OCI-LY1 (cell line): Measurements from ENCODE around the gene BCR.

ENCODE experiments used
- H2AFZ ChIP-seq: fragments of 200-600 bp; sonication (generic), shearing (Covaris generic); 2 replicates; pipeline ENCODE4 v1.6.0; 2014; ENCODE audit warnings: antibody characterized with exemption, mild to moderate bottlenecking, low read length
- H3F3A ChIP-seq: fragments of 200-600 bp; sonication (generic), shearing (Covaris generic); 2 replicates; pipeline ENCODE4 v1.6.0; 2014; ENCODE audit warnings: mild to moderate bottlenecking, antibody characterized with exemption, low read length, moderate library complexity; ENCODE audit not compliant: insufficient read depth
- H3K27ac ChIP-seq: fragments of 200-600 bp; sonication (generic); 2 replicates; pipeline ENCODE4 v1.5.1; 2014; ENCODE audit warnings: low read length, mixed run types, mild to moderate bottlenecking, low read depth; ENCODE audit not compliant: poor library complexity, severe bottlenecking
- H3K27me3 ChIP-seq: fragments of 200-600 bp; sonication (generic); 2 replicates; pipeline ENCODE4 v1.6.0; 2014; ENCODE audit warnings: antibody characterized with exemption, mild to moderate bottlenecking, low read length, moderate library complexity; ENCODE audit not compliant: insufficient read depth
- H3K36me3 ChIP-seq: fragments of 200-600 bp; sonication (generic); 2 replicates; pipeline ENCODE4 v1.6.1; 2014; ENCODE audit warnings: mild to moderate bottlenecking, antibody characterized with exemption, low read length, moderate library complexity, mixed read lengths; ENCODE audit not compliant: insufficient read depth
- H3K4me1 ChIP-seq: fragments of 200-600 bp; sonication (generic); 2 replicates; pipeline ENCODE4 v1.5.1; 2014; ENCODE audit warnings: mild to moderate bottlenecking, low read length, moderate library complexity; ENCODE audit not compliant: insufficient read depth, severe bottlenecking
- H3K4me2 ChIP-seq: fragments of 200-600 bp; sonication (generic), shearing (Covaris generic); 2 replicates; pipeline ENCODE4 v1.6.1; 2014; ENCODE audit warnings: low read length
- H3K4me3 ChIP-seq: fragments of 200-600 bp; sonication (generic); 2 replicates; pipeline ENCODE4 v1.5.1; 2014; ENCODE audit warnings: low read length, low read depth, mild to moderate bottlenecking, mixed read lengths; ENCODE audit not compliant: poor library complexity, severe bottlenecking
- H3K79me2 ChIP-seq: fragments of 200-600 bp; shearing (Covaris generic); 2 replicates; pipeline ENCODE4 v1.6.1; 2016; ENCODE audit warnings: mixed run types, low read length, mixed read lengths; ENCODE audit not compliant: insufficient read depth
- H3K9ac ChIP-seq: fragments of 200-600 bp; sonication (generic), shearing (Covaris generic); 2 replicates; pipeline ENCODE4 v1.6.1; 2014; ENCODE audit warnings: mild to moderate bottlenecking, low read length, mixed read lengths
- H3K9me2 ChIP-seq: fragments of 200-600 bp; sonication (generic), shearing (Covaris generic); 2 replicates; pipeline ENCODE4 v1.6.1; 2014; ENCODE audit warnings: low read depth, mild to moderate bottlenecking, low read length, mixed read lengths
- H3K9me3 ChIP-seq: fragments of 200-600 bp; shearing (Covaris generic); 2 replicates; pipeline ENCODE4 v1.6.1; 2014; ENCODE audit warnings: low read length, mixed read lengths
- H4K20me1 ChIP-seq: fragments of 200-600 bp; sonication (generic), shearing (Covaris generic); 2 replicates; pipeline ENCODE4 v1.6.0; 2016; ENCODE audit warnings: mild to moderate bottlenecking, low read length; ENCODE audit not compliant: insufficient read depth
- CTCF ChIP-seq: fragments of 200-600 bp; sonication (generic), shearing (Covaris generic); IDR thresholded peaks from 2 replicates; pipeline ENCODE4 v1.5.1; 2017; ENCODE audit warnings: mild to moderate bottlenecking, antibody characterized with exemption, low read length, moderate library complexity, mixed read lengths
- EZH2 ChIP-seq: fragments of 200-600 bp; sonication (generic), shearing (Covaris generic); IDR thresholded peaks from 2 replicates; pipeline ENCODE4 v1.8.0; 2017; ENCODE audit warnings: borderline replicate concordance, mixed run types, mild to moderate bottlenecking, antibody characterized with exemption, low read length, moderate library complexity, mixed read lengths

The BCR gene

GRCh38 chr22:23245799-23246136 is 65.5 kb downstream of the BCR start:
- peaks cover 100% of the 10 kb centered on the region for H3K4me1 ChIP-seq
- H2AFZ ChIP-seq, result no peak overlapping the region
- peaks cover 79% of the 10 kb centered on the region for H3K79me2 ChIP-seq
- H3K27ac ChIP-seq, result no peak overlapping the region
- H3K4me3 ChIP-seq, result no peak overlapping the region
- no peaks in the 10 kb centered on the region for H3F3A ChIP-seq
- no peaks in the 10 kb centered on the region for H4K20me1 ChIP-seq
- no peak overlapping the region for H3K9ac ChIP-seq
- no peaks in the 10 kb centered on the region for H3K9me2 ChIP-seq
- H3K4me2 ChIP-seq, result no peak overlapping the region
- H3K9me3 ChIP-seq, result no peaks in the 10 kb centered on the region
- H3K27me3 ChIP-seq, result no peaks in the 10 kb centered on the region
- TF ChIP-seq EZH2 (no peak), CTCF (no peak)
- H3K36me3 ChIP-seq, result peaks cover 32% of the 10 kb centered on the region; the same call in 1 of the 2 replicates

- H3K79me2 ChIP-seq, result peaks cover 67% of the 10 kb centered on the region
- H3K36me3 ChIP-seq, result peaks cover 32% of the 10 kb centered on the region; the same call in 1 of the 2 replicates
- H2AFZ ChIP-seq, result no peak overlapping the region
- peak overlapping the region; percentile 3; the same call in 1 of the 2 replicates for H3K4me2 ChIP-seq
- H3K27me3 ChIP-seq, result no peaks in the 10 kb centered on the region
- H4K20me1 ChIP-seq, result no peaks in the 10 kb centered on the region
- peaks cover 99% of the 10 kb centered on the region for H3K4me1 ChIP-seq
- no peaks in the 10 kb centered on the region for H3K9me3 ChIP-seq
- H3K27ac ChIP-seq, result peak overlapping the region; percentile 62
- H3K9me2 ChIP-seq, result no peaks in the 10 kb centered on the region
- H3K4me3 ChIP-seq, result no peak overlapping the region
- H3F3A ChIP-seq, result no peaks in the 10 kb centered on the region
- no peak overlapping the region; the same call in 1 of the 2 replicates for H3K9ac ChIP-seq
- TF ChIP-seq CTCF, result no peak
- TF ChIP-seq EZH2, result no peak
Measured at GRCh38 chr22:23246982-23247766, 66.9 kb downstream of the BCR start.

DNA sequence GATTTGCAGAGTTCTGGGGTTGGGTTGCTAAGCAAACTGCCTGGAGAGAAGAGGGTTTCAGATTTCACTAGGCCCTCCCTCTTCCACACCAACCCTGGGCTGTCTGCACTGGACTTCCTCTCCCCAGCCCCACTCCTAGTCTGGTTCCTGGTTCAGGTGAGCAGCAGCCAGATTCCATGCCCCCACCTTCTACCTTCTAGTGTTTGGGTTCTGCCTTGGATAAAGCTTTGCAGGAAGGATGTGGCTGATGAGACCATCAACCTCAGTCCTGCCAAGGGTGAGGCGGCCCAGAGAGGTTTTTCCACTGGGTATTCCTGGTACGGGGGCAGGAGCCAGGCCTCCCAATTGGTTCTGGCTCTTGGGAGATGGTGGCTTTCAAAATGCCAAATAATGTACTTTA is 68.3 kb downstream of the BCR start:
- no peak overlapping the region for H3K4me3 ChIP-seq
- H3K9me3 ChIP-seq, result no peaks in the 10 kb centered on the region
- peaks cover 62% of the 10 kb centered on the region for H3K79me2 ChIP-seq
- no peaks in the 10 kb centered on the region for H3K9me2 ChIP-seq
- no peak overlapping the region for H3K9ac ChIP-seq
- H3K27ac ChIP-seq, result peak overlapping the region; percentile 80
- H4K20me1 ChIP-seq, result no peaks in the 10 kb centered on the region
- H3K27me3 ChIP-seq, result no peaks in the 10 kb centered on the region
- no peak overlapping the region for H2AFZ ChIP-seq
- H3K36me3 ChIP-seq, result peaks cover 41% of the 10 kb centered on the region; the same call in 1 of the 2 replicates
- H3K4me2 ChIP-seq, result peak overlapping the region; percentile 31; the same call in 1 of the 2 replicates
- H3K4me1 ChIP-seq, result peaks cover 85% of the 10 kb centered on the region
- TF ChIP-seq EZH2, result no peak
- no peak for TF ChIP-seq CTCF
- no peaks in the 10 kb centered on the region for H3F3A ChIP-seq
